ENCODE results near the gene CCNG2.
"Not testable (repeated sequence)": the region's sequence is repeated elsewhere in the genome, so short reads cannot be mapped to it uniquely, and the experiment has no call there.

CCNG2 gene

DNA sequence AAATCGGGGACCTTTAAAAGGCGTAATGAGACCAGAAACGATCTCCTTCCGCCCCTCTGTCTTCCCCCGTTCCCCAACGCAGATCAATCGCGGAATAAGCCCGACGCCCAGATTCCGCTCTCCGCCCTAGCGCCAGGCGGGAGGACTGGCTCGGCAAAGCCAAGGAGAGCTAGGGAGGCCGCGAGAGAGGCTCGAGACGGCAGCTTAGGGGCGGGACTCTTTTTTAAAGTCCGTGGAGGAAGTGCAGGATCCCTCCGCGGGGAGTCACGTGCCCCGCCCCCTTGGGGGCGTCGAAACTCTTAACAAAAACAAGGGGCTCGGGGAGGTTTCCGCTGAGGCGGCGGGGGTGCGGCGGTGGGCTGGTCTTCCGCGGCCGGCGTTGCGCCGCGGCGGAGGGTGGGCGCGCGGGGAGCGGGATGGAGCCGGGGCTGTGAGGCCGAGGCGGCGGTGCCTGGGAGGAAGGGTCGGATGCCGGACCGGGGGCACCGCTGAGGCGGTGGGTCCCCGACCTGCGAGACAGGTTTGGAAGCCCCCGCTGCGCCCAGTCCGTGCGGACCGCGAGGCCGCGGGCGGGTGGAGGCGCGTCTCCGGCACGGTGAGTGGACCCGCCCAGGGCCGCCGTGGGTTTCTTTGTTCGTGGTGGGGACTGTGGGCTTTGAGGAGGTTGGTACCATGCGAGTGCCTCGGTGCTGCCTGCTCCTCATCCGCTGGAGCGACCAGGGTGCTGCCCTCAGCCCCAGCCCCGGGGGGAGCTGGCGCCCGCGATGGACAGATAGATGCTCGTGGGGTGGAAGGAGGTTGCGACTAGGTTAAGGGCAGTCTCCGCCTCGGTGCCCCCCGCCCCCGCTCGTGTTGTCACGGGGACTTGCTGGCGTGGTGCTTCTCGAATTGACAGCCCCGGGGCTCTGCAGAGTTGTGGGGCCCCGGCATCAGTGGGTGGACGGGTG lies at the start of gene CCNG2:
TSS of gene CCNG2 (plus strand) at position 296 of the 947 bp plus-strand sequence. CDS start 1,326 bp downstream, outside the sequence.
- DNase-seq, result peak; percentile 96

- no peak for DNase-seq
These were observed 46.3 kb upstream of the CCNG2 start for GRCh38 chr4:77110730-77111129.

DNA sequence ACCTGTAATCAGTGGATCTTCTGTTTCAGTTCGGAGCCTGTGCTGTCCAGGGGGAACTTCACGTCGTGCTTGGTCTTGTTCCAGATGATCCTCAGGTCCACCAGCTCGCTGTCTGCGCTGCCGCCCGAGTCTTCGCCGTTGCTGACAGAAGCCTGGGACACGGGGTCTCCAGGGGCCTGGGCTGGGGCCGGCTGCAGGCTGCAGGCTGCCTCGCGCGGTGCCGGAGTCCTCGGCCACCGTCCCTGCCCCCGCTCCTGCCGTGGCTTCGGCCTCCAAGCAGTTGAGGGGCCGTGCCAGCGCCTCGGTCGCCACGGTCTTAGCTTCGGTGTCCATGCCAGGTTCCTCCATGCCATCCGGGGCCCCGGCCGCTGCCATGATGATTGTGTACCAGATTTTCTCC lies 43.9 kb upstream of the CCNG2 start:
- DNase-seq, result no peak

GRCh38 chr4:77117721-77118120 lies 39.3 kb upstream of the CCNG2 start:
- no peak for DNase-seq

- DNase-seq, result no peak
These were observed 36.0 kb upstream of the CCNG2 start for GRCh38 chr4:77120886-77121508.

GRCh38 chr4:77121736-77122240 lies 35.2 kb upstream of the CCNG2 start:
- DNase-seq, result no peak

DNA sequence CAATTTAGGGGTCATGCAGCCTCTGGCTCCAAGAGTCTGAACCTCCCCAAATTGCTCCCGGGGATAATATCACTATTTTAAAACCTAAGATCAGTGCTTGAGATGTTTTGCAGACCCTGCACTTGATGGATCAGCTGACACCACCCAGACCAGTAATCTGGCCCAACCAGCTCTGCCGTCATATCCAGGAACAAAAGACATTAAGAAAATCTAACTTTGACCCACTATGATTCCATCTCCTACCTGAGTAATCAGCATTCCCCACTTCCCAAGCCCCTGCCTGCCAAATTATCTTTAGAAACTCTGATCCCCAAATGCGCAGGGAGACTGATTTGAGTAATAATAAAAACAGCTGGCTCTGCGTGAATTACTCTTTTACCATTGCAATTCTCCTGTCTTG lies 34.4 kb upstream of the CCNG2 start:
- no peak for DNase-seq

DNA sequence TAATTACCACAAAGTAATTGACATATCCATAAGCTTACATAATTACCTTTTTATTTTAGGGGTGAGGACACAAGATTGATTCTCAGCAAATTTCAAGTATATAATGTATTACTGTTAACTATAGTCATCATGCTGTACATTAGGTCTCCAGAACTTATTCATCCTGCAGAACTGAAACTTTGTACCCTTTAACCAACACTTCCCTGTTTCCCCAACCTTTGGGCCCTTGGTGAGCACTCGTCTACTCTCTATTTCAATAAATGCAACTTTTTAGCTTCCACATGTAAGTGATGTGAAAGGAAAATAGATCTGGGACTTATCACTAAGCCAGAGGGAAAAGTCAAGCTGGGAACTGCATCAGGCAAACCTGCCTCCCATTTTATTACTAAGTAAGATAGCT lies 33.6 kb upstream of the CCNG2 start:
- no peak for DNase-seq

DNA sequence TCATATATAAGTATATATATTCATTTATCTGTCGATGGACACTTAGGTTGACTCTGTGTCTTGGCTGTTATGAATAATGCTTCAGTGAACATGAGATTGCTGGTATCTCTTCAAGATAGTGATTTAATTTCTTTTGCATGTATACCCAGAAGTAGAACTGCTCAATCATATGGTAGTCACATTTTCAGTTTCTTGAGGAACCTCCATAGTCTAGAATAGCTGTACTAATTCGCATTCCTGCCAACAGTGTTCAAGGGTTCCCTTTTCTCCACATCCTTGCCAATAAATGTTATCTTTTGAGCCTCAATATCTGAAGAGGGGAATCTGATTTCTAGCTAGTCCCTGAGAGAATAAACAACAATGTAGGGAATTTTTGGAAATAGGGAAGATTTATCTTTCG lies 32.4 kb upstream of the CCNG2 start:
- no peak for DNase-seq

- DNase-seq, result no peak
These were observed 31.0 kb upstream of the CCNG2 start for GRCh38 chr4:77125961-77126360.

- no peak for DNase-seq
These were observed 30.2 kb upstream of the CCNG2 start for GRCh38 chr4:77126809-77127208.

DNA sequence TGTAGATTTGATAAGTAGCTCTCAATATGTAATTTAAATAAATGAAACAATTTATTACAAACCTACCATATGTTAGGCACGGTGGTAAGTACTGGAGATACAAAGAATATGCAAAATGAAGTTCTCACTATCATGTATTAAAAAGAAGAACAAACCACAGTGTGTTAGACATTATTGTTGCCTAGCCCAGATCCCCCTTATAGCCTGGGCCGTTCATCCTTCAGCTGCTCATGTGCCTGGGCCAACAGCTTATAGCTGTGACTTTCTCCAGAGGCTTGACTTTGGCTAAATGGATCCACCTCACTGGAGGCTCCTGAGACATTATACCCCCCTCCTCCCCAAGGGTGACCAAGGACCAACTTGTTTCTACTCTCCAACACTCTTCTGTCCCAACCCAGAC lies 29.8 kb upstream of the CCNG2 start:
- DNase-seq, result no peak

GRCh38 chr4:77127837-77128621 lies 29.0 kb upstream of the CCNG2 start:
- DNase-seq, result no peak

GRCh38 chr4:77132652-77133312 lies 24.2 kb upstream of the CCNG2 start:
- no peak for DNase-seq

GRCh38 chr4:77137448-77137847 lies 19.6 kb upstream of the CCNG2 start:
- DNase-seq, result not testable (repeated sequence)

- no peak for DNase-seq
These were observed 14.9 kb upstream of the CCNG2 start for GRCh38 chr4:77141964-77142645.

DNA sequence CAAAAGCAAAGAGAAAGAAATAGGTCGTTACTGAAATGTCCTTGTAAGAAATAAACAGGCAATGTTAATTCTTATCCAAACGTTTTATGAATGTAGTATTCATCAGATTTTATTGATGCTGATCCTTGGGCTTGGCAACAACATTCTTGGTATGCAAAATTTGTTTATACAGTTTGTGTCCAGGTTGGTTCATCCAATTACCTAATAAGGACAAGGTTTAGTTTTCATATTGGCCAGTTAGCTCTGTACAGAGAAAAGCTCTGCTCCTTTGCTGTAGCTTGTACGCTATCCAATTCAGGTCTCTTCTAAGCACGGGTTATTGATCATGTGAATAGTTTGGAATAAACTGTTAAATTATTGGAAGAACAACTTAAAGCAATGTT lies 14.4 kb upstream of the CCNG2 start:
- DNase-seq, result no peak

DNA sequence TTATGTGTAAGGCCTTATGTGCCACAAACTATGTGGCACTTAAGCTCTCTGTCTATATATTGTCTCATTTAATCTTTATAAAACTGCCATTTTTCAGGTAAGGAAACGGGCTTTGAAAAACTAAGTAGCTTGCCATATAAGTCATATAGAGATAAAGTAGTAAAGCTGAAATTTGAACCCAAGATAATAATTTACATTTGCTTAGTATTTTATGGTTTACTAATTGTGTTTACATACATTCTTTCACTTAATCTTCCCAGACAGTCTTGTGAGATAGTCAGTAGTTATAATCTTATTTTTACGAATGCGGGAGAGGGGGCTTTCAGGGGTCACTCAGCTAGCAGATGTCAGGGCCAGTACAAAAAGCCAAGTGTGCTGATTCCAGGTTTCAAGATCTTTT lies 13.9 kb upstream of the CCNG2 start:
- DNase-seq, result no peak

GRCh38 chr4:77145842-77146185 lies 11.2 kb upstream of the CCNG2 start:
- DNase-seq, result no peak

GRCh38 chr4:77146186-77147078 lies 10.6 kb upstream of the CCNG2 start:
- DNase-seq, result no peak
